Epithelial cell of esophagus (primary cell): ENCODE results near the gene PLEKHG5.

ENCODE experiments used
- DNase-seq: peaks from one replicate; pipeline ENCODE4 v3.0.0; 2010; ENCODE audit warnings: low read depth
- H3K4me3 ChIP-seq: 2 replicates; pipeline ENCODE4 v1.5.1; 2011; ENCODE audit warnings: mild to moderate bottlenecking, low read length, control low read depth
- CTCF ChIP-seq: IDR thresholded peaks from 2 replicates; pipeline ENCODE4 v1.5.1; 2011; ENCODE audit warnings: low read depth, mild to moderate bottlenecking, low read length, control low read depth, inconsistent platforms; ENCODE audit not compliant: insufficient read depth; ENCODE audit errors: missing control alignments

The PLEKHG5 gene

GRCh38 chr1:6491480-6491962 is at the start of gene PLEKHG5:
Gene PLEKHG5 (minus strand): TSS chr1:6491667. CDS start chr1:6477571, 14,096 bp downstream.
- DNase-seq: peak; percentile 99
- peak within 1 kb of the TSS; percentile 99 for H3K4me3 ChIP-seq
- TF ChIP-seq CTCF: no peak

- no peak for DNase-seq
Measured at GRCh38 chr1:6538956-6539355, 47.5 kb upstream of the PLEKHG5 start.

GRCh38 chr1:6536291-6536690 is 44.8 kb upstream of the PLEKHG5 start:
- no peak for DNase-seq
- TF ChIP-seq CTCF: no peak
- H3K4me3 ChIP-seq: no peak overlapping the region

More at GRCh38 chr1:6538956-6539355, 47.5 kb upstream of the PLEKHG5 start:
- no peak for TF ChIP-seq CTCF
- no peak overlapping the region for H3K4me3 ChIP-seq

GRCh38 chr1:6535214-6535613 is 43.7 kb upstream of the PLEKHG5 start:
- TF ChIP-seq CTCF: no peak
- no peak for DNase-seq
- H3K4me3 ChIP-seq: no peak overlapping the region

GRCh38 chr1:6534248-6534822 is 42.9 kb upstream of the PLEKHG5 start:
- H3K4me3 ChIP-seq: no peak overlapping the region
- TF ChIP-seq CTCF: no peak
- no peak for DNase-seq

GRCh38 chr1:6531996-6532395 is 40.5 kb upstream of the PLEKHG5 start:
- DNase-seq: no peak
- H3K4me3 ChIP-seq: no peak overlapping the region
- no peak for TF ChIP-seq CTCF
